Measurements from ENCODE around the gene RUNDC3A.

Gene RUNDC3A

GRCh38 chr17:44311562-44312181 lies 3.3 kb downstream of the RUNDC3A start:
- Histone ChIP-seq H3F3A (ENCODE audit: insufficient read depth) (no peaks in the 10 kb centered on the region), H3K79me2 (ENCODE audit: insufficient read depth, low read length) (no peaks in the 10 kb centered on the region), H3K9me3 (ENCODE audit: insufficient read depth, low read length) (no peaks in the 10 kb centered on the region), H3K36me3 (ENCODE audit: low read length) (no peaks in the 10 kb centered on the region), H3K4me2 (ENCODE audit: low read depth, low read length, poor library complexity, severe bottlenecking) (no peak overlapping the region), H3K9ac (ENCODE audit: low read length) (no peak overlapping the region), H3K27me3 (ENCODE audit: low read length) (no peaks in the 10 kb centered on the region), H3K9me2 (replicated peaks; ENCODE audit: insufficient read depth, low read length) (no peaks in the 10 kb centered on the region), H4K20me1 (ENCODE audit: low read depth, low read length) (no peaks in the 10 kb centered on the region), H3K27ac (ENCODE audit: low read depth, low read length) (no peak overlapping the region), H2AFZ (ENCODE audit: low read depth, low read length, severe bottlenecking) (no peak overlapping the region), H3K4me3 (ENCODE audit: insufficient read depth, low read length, poor library complexity, severe bottlenecking) (no peak overlapping the region)
- TF ChIP-seq EZH2phosphoT487 (conservative IDR thresholded peaks at IDR 0.05; ENCODE audit: low read length) (no peak), CTCF (IDR thresholded peaks at IDR 0.05; ENCODE audit: insufficient read depth, low read length, poor library complexity, severe bottlenecking) (no peak)

GRCh38 chr17:44312396-44313104 lies 4.1 kb downstream of the RUNDC3A start:
- H3K4me3 ChIP-seq (ENCODE audit: insufficient read depth, low read length, poor library complexity, severe bottlenecking) = no peak overlapping the region
- H3K36me3 ChIP-seq (ENCODE audit: low read length) = no peaks in the 10 kb centered on the region
- no peaks in the 10 kb centered on the region for H3K9me3 ChIP-seq (ENCODE audit: insufficient read depth, low read length)
- no peak overlapping the region for H3K9ac ChIP-seq (ENCODE audit: low read length)
- H4K20me1 ChIP-seq (ENCODE audit: low read depth, low read length) = no peaks in the 10 kb centered on the region
- H3K9me2 ChIP-seq (replicated peaks; ENCODE audit: insufficient read depth, low read length) = no peaks in the 10 kb centered on the region
- no peak overlapping the region for H3K27ac ChIP-seq (ENCODE audit: low read depth, low read length)
- H2AFZ ChIP-seq (ENCODE audit: low read depth, low read length, severe bottlenecking) = no peak overlapping the region
- no peak overlapping the region for H3K4me2 ChIP-seq (ENCODE audit: low read depth, low read length, poor library complexity, severe bottlenecking)
- no peaks in the 10 kb centered on the region for H3K79me2 ChIP-seq (ENCODE audit: insufficient read depth, low read length)
- no peaks in the 10 kb centered on the region for H3K27me3 ChIP-seq (ENCODE audit: low read length)
- H3F3A ChIP-seq (ENCODE audit: insufficient read depth) = no peaks in the 10 kb centered on the region
- TF ChIP-seq EZH2phosphoT487 (conservative IDR thresholded peaks at IDR 0.05; ENCODE audit: low read length) (no peak), CTCF (IDR thresholded peaks at IDR 0.05; ENCODE audit: insufficient read depth, low read length, poor library complexity, severe bottlenecking) (no peak)

GRCh38 chr17:44314031-44314430 lies 5.6 kb downstream of the RUNDC3A start:
- Histone ChIP-seq H2AFZ (ENCODE audit: low read depth, low read length, severe bottlenecking) (no peak overlapping the region), H3K9ac (ENCODE audit: low read length) (no peak overlapping the region), H3K9me3 (ENCODE audit: insufficient read depth, low read length) (no peaks in the 10 kb centered on the region), H3K27me3 (ENCODE audit: low read length) (no peaks in the 10 kb centered on the region), H3K36me3 (ENCODE audit: low read length) (no peaks in the 10 kb centered on the region), H3K4me3 (ENCODE audit: insufficient read depth, low read length, poor library complexity, severe bottlenecking) (no peak overlapping the region), H3K9me2 (replicated peaks; ENCODE audit: insufficient read depth, low read length) (no peaks in the 10 kb centered on the region), H4K20me1 (ENCODE audit: low read depth, low read length) (no peaks in the 10 kb centered on the region), H3K79me2 (ENCODE audit: insufficient read depth, low read length) (no peaks in the 10 kb centered on the region), H3K27ac (ENCODE audit: low read depth, low read length) (no peak overlapping the region), H3F3A (ENCODE audit: insufficient read depth) (no peaks in the 10 kb centered on the region), H3K4me2 (ENCODE audit: low read depth, low read length, poor library complexity, severe bottlenecking) (no peak overlapping the region)
- TF ChIP-seq CTCF (IDR thresholded peaks at IDR 0.05; ENCODE audit: insufficient read depth, low read length, poor library complexity, severe bottlenecking) (no peak), EZH2phosphoT487 (conservative IDR thresholded peaks at IDR 0.05; ENCODE audit: low read length) (no peak)

Data from SU-DHL-6 (cell line).